Omental fat pad (tissue), 4 donors: ENCODE data around the gene PRR15. TPM values are rescaled to one million over a fixed set of nuclear protein-coding genes. Genes with fewer than 3 reads are reported as not detected.

Experiments used
- ATAC-seq: fragments of 150-250 bp; one replicate; pipeline ENCODE4 v1.9.1; 2016; ENCODE audit warnings: mild to moderate bottlenecking, moderate library complexity; ENCODE audit not compliant: low FRiP score
- DNase-seq: peaks from one replicate; pipeline ENCODE4 v3.0.0-alpha.2; 2019; ENCODE audit warnings: low spot score
- total RNA-seq, 4 donors: library from RNA; depleted of rRNA; stranded (reverse); fragments of >200 nt; gene quantifications; one replicate each; pipeline ENCODE4 v1.1.0, GENCODE V29; 2016
- TF ChIP-seq, protein P1 (sequence below), 3 donors: fragments of 450-650 bp; IDR thresholded peaks; one replicate each; pipeline ENCODE4 v1.5.1; 2016 to 2017; ENCODE audit warnings: antibody characterized with exemption in 3 of 3, mild to moderate bottlenecking in 3 of 3, moderate library complexity in 2 of 3

Gene PRR15
- total RNA-seq, 4 donors from 2014 or later, result 2.7 to 24.4 (median 5.1) TPM

DNA sequence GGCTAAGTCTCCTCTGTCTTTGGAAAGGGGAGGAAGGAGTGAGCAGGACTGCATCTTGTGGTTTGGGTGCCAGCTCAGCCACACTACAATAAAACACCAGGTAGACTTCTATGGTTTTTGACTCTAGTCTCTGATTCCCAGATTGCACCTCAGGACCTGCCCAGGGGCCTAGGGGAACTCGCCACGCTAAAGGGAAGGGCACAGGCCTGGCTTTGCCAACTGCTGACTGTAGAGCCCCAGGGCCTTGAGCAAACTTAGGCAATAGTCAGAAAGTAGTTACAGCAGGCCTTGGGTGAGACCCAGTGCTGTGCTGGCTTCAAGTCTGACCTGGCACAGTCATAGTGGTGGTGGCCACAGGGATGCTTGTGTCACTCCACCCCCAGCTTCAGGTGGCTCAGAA lies 24.2 kb upstream of the PRR15 start:
- ATAC-seq (no peak), DNase-seq (no peak)
- TF ChIP-seq, protein P1, sequence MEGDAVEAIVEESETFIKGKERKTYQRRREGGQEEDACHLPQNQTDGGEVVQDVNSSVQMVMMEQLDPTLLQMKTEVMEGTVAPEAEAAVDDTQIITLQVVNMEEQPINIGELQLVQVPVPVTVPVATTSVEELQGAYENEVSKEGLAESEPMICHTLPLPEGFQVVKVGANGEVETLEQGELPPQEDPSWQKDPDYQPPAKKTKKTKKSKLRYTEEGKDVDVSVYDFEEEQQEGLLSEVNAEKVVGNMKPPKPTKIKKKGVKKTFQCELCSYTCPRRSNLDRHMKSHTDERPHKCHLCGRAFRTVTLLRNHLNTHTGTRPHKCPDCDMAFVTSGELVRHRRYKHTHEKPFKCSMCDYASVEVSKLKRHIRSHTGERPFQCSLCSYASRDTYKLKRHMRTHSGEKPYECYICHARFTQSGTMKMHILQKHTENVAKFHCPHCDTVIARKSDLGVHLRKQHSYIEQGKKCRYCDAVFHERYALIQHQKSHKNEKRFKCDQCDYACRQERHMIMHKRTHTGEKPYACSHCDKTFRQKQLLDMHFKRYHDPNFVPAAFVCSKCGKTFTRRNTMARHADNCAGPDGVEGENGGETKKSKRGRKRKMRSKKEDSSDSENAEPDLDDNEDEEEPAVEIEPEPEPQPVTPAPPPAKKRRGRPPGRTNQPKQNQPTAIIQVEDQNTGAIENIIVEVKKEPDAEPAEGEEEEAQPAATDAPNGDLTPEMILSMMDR (IDR thresholded peaks at IDR 0.05), result no peak

DNA sequence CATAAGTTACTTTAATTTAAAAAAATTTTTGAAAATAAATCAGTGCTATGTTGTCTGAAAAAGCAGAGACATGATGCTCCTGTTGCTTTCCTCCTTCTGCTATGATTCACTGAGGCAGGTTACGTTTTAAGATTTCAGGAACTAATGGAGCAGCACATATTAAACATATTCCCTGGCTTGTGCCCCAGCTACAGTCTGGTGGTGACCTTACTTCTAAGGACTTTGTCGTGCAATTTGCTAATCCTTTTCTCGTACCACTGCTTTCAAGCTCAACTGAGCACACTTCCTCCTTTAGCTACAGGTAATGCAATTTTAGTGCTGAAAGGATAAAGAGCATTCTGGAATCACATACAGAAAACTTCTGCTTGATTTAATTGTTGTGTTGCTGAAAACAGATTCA lies 16.2 kb upstream of the PRR15 start:
- ATAC-seq, result no peak
- DNase-seq, result no peak
- TF ChIP-seq, protein P1 (IDR thresholded peaks at IDR 0.05), result no peak

DNA sequence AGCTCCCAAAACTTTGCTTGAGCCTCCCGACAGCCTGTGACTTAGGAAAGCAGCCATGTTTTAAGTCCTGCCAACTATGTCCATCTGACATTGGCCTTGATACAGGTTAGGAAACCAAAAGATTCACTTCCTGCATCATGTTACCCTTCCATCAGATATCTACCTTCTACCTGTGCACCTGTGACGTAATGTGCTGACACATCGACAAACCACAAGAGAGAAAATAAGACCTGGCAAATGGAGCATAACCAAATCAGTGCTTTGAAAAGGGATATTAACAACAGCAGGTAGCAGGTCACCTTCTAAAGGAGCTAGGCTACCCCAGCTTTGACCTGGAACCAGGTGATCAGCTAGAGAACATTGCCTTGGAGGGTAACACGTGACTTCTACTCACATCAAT lies 14.8 kb upstream of the PRR15 start:
- TF ChIP-seq, protein P1 (IDR thresholded peaks at IDR 0.05), result no peak
- no peak for ATAC-seq
- no peak for DNase-seq

DNA sequence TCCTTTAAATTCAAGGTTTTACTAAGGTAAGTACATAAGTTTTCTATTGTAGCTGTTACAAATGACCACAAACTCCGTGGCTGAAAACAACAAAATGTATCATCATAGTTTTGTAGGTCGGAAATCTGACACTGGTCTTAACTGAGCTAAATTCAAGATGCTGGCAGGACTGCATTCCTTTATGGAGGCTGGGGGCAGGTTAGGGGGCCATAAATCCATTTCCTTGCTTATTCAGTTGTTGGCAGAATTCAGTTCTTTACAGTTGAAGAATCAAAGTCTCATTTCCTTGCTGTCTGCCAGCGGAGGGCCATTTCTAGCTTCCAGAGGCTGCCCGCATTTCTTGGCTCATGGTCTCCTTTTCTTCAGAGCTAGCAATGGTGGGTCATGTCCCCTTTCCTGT lies 11.2 kb upstream of the PRR15 start:
- DNase-seq (no peak), ATAC-seq (no peak)
- TF ChIP-seq, protein P1 (IDR thresholded peaks at IDR 0.05), result no peak

DNA sequence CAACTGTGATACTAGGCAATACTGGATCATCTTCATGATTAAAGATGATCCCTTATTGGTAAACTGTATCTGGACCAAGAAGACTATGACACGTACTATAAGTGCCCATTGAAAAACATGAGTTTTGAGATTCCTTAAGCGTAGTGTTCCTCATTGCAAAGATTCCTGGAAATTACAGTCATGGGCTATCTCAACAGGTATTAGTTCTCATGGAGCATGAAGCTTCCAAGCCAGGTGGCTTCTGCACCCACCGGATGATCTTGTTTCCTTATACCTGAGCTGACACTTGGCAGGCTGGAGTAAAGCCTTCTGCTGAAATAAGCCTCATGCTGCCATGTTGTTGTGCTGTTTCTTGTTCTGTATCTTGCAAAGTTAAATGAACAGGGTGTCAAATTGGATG lies 8.6 kb upstream of the PRR15 start:
- TF ChIP-seq, protein P1 (IDR thresholded peaks at IDR 0.05), result no peak
- no peak for ATAC-seq
- no peak for DNase-seq

DNA sequence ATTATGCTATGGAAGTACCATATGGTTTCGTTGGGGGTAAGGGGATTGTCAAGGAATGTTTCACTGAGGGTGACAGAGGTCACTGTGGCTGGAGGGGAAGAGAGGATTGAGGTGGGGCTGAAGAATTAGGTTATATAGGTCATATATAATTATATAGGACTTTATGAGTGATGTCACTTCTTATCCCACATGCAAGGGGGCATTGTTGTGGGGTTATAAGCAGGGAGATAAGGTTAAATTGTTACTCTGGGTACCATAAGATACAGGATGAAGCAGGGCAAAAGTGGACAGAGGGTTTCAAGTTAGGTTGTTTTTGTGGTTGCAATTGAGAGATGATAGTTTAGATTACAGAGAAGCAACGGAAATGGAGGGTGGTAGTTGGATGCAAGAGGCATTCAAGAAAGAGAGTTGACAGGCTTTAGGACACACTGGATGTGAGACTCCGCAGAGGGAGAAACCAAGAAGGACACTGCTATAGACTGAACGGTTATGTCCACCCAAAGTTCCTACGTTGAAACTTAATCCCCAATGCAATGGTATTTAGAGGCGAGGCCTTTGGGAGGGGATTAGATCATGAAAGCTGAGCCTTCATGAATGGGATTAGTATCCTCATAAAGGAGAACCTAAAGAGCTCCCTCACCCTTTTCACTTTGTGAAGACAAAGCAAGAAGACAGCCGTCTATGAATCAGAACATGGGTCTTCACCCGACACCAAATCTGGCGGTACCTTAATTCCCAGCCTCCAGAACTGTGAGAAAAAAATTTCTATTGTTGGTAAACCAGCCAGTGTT lies 7.0 kb upstream of the PRR15 start:
- ATAC-seq (no peak), DNase-seq (no peak)
- TF ChIP-seq, protein P1 (IDR thresholded peaks at IDR 0.05), result no peak

DNA sequence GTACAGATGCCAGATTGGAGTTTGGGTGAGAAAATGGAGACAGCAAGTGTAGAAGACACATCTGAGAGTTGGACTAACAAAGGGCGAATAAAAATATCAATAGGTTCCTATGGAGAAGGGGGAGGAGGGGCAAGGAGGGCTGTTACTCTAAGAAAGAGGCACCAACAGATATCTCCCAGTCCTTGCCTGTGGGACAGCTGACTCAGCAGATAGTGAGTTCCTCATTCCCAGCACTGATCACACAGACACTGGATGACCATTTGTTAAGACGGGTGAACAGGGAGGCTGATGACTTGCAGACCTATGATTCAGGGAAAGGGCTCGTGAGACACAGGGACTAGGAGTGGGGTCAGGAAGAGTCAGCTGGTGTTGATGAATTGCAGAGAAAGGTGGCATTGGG lies 5.7 kb upstream of the PRR15 start:
- DNase-seq (no peak), ATAC-seq (no peak)
- TF ChIP-seq, protein P1 (IDR thresholded peaks at IDR 0.05), result no peak
